Measurements from ENCODE around the gene GLCCI1. TPM values are rescaled to one million over a fixed set of nuclear protein-coding genes. Genes with fewer than 3 reads are reported as not detected.

GLCCI1 gene
- polyA plus RNA-seq, 1 donor (not counting 4 experiments of a cell fraction or from before 2014, with no cell fraction given), result 3.4 TPM

DNA sequence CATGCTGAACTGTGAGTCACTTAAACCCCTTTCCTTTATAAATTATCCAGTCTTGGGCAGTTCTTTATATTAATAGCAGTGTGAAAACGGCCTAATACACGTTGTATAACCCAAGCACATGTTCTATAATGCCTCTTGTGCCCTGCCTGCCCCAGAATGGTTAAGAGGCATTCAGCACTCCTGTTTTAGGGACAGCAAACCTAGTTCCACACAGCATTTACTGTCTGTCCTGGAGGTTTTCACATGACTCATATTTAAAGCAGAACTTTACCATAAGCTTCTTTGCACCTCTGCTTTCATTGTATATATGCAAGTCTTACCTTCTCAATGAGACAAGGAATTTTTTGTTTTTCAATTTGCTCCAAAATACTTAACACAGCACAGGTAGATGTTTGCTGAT lies 148.6 kb downstream of the GLCCI1 start:
- dilution Hi-C loops (cut with MboI; ENCODE audit: extremely low pct_ligation_motif_present, low sequenced_read_pairs), result no loop called here
- Histone ChIP-seq H4K20me1 (ENCODE audit: control insufficient read depth, extremely low read depth, insufficient read depth, low read length) (no peaks in the 10 kb centered on the region), H3K79me2 (ENCODE audit: control insufficient read depth, insufficient read depth, low read length) (no peaks in the 10 kb centered on the region), H3K27ac (ENCODE audit: control insufficient read depth, insufficient read depth, low read length) (no peak overlapping the region), H3K4me3 (ENCODE audit: control insufficient read depth in 2 of 3, extremely low read depth in 1 of 3, insufficient read depth in 2 of 3, low read depth in 1 of 3, low read length in 3 of 3) (no peak overlapping the region), H3K27me3 (ENCODE audit: control insufficient read depth, extremely low read depth, insufficient read depth, low read length) (no peaks in the 10 kb centered on the region), H3K4me2 (ENCODE audit: control insufficient read depth, extremely low read depth, insufficient read depth, low read depth, low read length) (no peak overlapping the region), H3K36me3 (ENCODE audit: control insufficient read depth in 2 of 2, extremely low read depth in 1 of 2, insufficient read depth in 2 of 2, low read length in 2 of 2) (no peaks in the 10 kb centered on the region), H3K9me1 (ENCODE audit: control insufficient read depth, extremely low read depth, insufficient read depth, low read length) (no peaks in the 10 kb centered on the region), H3K9ac (ENCODE audit: control insufficient read depth, extremely low read depth, insufficient read depth, low read length) (no peak overlapping the region), H3K4me1 (ENCODE audit: control insufficient read depth, extremely low read depth, insufficient read depth, low read length) (no peaks in the 10 kb centered on the region), H3K9me3 (ENCODE audit: control insufficient read depth, low read depth, low read length) (no peaks in the 10 kb centered on the region), H2AFZ (ENCODE audit: control insufficient read depth, low read length) (no peak overlapping the region)
- FAIRE-seq (no peak), DNase-seq (ENCODE audit: low read depth, low spot score) (no peak)
- TF ChIP-seq EZH2 (IDR thresholded peaks at IDR 0.05; ENCODE audit: low read length), result no peak
- TF ChIP-seq, protein P1, sequence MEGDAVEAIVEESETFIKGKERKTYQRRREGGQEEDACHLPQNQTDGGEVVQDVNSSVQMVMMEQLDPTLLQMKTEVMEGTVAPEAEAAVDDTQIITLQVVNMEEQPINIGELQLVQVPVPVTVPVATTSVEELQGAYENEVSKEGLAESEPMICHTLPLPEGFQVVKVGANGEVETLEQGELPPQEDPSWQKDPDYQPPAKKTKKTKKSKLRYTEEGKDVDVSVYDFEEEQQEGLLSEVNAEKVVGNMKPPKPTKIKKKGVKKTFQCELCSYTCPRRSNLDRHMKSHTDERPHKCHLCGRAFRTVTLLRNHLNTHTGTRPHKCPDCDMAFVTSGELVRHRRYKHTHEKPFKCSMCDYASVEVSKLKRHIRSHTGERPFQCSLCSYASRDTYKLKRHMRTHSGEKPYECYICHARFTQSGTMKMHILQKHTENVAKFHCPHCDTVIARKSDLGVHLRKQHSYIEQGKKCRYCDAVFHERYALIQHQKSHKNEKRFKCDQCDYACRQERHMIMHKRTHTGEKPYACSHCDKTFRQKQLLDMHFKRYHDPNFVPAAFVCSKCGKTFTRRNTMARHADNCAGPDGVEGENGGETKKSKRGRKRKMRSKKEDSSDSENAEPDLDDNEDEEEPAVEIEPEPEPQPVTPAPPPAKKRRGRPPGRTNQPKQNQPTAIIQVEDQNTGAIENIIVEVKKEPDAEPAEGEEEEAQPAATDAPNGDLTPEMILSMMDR (optimal IDR thresholded peaks at IDR 0.05 in 1 of 3, IDR thresholded peaks at IDR 0.05 in 1 of 3, conservative IDR thresholded peaks at IDR 0.05 in 1 of 3; ENCODE audit: extremely low read depth in 1 of 3, insufficient read depth in 2 of 3, low read length in 3 of 3), result no peak

DNA sequence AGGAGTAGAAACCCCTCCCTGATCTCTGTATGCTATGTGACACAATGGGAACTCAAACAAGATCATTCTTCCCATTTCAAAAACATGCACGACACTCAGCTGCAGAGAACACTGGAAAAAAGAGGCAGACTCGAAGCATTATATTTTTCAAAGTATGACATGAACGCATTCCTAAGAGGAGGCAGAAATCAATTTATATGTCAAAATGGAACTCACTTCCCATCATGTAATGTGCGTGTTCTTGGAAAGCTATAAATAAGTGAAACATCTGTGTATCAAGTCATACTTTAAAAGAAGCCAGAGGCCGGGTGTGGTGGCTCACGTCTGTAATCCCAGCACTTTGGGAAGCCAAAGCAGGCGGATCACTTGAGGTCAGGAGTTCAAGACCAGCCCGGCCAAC lies 150.7 kb downstream of the GLCCI1 start:
- H3K27me3 ChIP-seq (ENCODE audit: control insufficient read depth, extremely low read depth, insufficient read depth, low read length), result no peaks in the 10 kb centered on the region
- H3K9ac ChIP-seq (ENCODE audit: control insufficient read depth, extremely low read depth, insufficient read depth, low read length), result no peak overlapping the region
- DNase-seq (ENCODE audit: low read depth, low spot score) (no peak), FAIRE-seq (no peak)
- TF ChIP-seq, protein P1 (optimal IDR thresholded peaks at IDR 0.05 in 1 of 3, IDR thresholded peaks at IDR 0.05 in 1 of 3, conservative IDR thresholded peaks at IDR 0.05 in 1 of 3; ENCODE audit: extremely low read depth in 1 of 3, insufficient read depth in 2 of 3, low read length in 3 of 3), result no peak
- no peak for TF ChIP-seq EZH2 (IDR thresholded peaks at IDR 0.05; ENCODE audit: low read length)
- H4K20me1 ChIP-seq (ENCODE audit: control insufficient read depth, extremely low read depth, insufficient read depth, low read length), result no peaks in the 10 kb centered on the region
- H2AFZ ChIP-seq (ENCODE audit: control insufficient read depth, low read length), result no peak overlapping the region
- no peaks in the 10 kb centered on the region for H3K9me3 ChIP-seq (ENCODE audit: control insufficient read depth, low read depth, low read length)
- H3K79me2 ChIP-seq (ENCODE audit: control insufficient read depth, insufficient read depth, low read length), result no peaks in the 10 kb centered on the region
- H3K4me2 ChIP-seq (ENCODE audit: control insufficient read depth, extremely low read depth, insufficient read depth, low read depth, low read length), result no peak overlapping the region
- dilution Hi-C loops (cut with MboI; ENCODE audit: extremely low pct_ligation_motif_present, low sequenced_read_pairs), result no loop called here
- no peaks in the 10 kb centered on the region for H3K4me1 ChIP-seq (ENCODE audit: control insufficient read depth, extremely low read depth, insufficient read depth, low read length)
- no peak overlapping the region for H3K27ac ChIP-seq (ENCODE audit: control insufficient read depth, insufficient read depth, low read length)
- H3K4me3 ChIP-seq (ENCODE audit: control insufficient read depth in 2 of 3, extremely low read depth in 1 of 3, insufficient read depth in 2 of 3, low read depth in 1 of 3, low read length in 3 of 3), result no peak overlapping the region
- no peaks in the 10 kb centered on the region for H3K9me1 ChIP-seq (ENCODE audit: control insufficient read depth, extremely low read depth, insufficient read depth, low read length)
- H3K36me3 ChIP-seq (ENCODE audit: control insufficient read depth in 2 of 2, extremely low read depth in 1 of 2, insufficient read depth in 2 of 2, low read length in 2 of 2), result no peaks in the 10 kb centered on the region

All from keratinocyte (primary cell).